Gastroesophageal sphincter (tissue), 3 donors: Measurements from ENCODE around the gene BFSP1.

ENCODE experiments used
- CTCF ChIP-seq, 4 experiments: fragments of 200-600 bp in 2 of 4; fragments of 450-650 bp in 2 of 4; sonication (generic) in 1 of 4; IDR thresholded peaks; one replicate each; pipeline ENCODE4 v1.5.1; 2017 to 2019; ENCODE audit warnings: antibody characterized with exemption in 4 of 4, mild to moderate bottlenecking in 2 of 4, moderate library complexity in 2 of 4
- EP300 ChIP-seq: sonication (generic); formaldehyde crosslinking; IDR thresholded peaks from one replicate; pipeline ENCODE4 v1.6.1; 2017; ENCODE audit warnings: antibody characterized with exemption, mild to moderate bottlenecking
- POLR2A ChIP-seq, 2 donors: fragments of 450-650 bp; IDR thresholded peaks; one replicate each; pipeline ENCODE4 v1.6.1; 2017; ENCODE audit warnings: antibody characterized with exemption in 2 of 2, mild to moderate bottlenecking in 2 of 2, moderate library complexity in 1 of 2

- TF ChIP-seq CTCF (IDR thresholded peaks at IDR 0.05): no peak
- no peak for TF ChIP-seq POLR2A (IDR thresholded peaks at IDR 0.05)
- TF ChIP-seq EP300: no peak
Measured at GRCh38 chr20:17565169-17565845, 34.1 kb upstream of the BFSP1 start.
